Measurements from ENCODE around the gene NR2F6.
"Not testable (repeated sequence)": the region's sequence is repeated elsewhere in the genome, so short reads cannot be mapped to it uniquely, and the experiment has no call there.

Gene NR2F6
- total RNA-seq, result 1.1 reads per million

DNA sequence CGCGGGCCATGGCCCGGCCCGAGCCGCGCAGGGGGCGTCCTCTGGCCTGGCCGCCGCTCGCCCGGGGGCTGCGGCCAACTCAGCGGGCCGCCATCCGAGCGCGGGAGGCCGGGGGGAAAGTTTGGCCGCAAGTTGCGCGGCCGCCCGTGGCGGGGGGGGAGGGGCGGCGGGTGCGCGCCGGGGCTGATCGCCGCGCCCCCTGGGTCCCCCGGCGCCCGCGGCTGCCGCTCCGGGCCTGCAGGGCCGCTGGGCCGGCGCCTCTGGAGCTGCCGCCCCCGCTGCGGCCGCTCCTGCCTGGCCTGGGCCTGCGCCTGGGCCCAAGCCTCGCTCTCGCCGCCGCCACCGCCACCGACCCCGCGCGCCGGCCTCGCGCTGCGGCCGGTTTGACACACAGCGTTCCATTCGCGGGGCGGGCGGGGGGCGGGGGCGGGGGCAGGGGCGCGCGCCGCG is at the start of gene NR2F6:
Gene NR2F6 (minus strand): TSS at position 385 of the 450 bp plus-strand sequence. CDS start 699 bp downstream, outside the sequence.
- no peak for DNase-seq

DNA sequence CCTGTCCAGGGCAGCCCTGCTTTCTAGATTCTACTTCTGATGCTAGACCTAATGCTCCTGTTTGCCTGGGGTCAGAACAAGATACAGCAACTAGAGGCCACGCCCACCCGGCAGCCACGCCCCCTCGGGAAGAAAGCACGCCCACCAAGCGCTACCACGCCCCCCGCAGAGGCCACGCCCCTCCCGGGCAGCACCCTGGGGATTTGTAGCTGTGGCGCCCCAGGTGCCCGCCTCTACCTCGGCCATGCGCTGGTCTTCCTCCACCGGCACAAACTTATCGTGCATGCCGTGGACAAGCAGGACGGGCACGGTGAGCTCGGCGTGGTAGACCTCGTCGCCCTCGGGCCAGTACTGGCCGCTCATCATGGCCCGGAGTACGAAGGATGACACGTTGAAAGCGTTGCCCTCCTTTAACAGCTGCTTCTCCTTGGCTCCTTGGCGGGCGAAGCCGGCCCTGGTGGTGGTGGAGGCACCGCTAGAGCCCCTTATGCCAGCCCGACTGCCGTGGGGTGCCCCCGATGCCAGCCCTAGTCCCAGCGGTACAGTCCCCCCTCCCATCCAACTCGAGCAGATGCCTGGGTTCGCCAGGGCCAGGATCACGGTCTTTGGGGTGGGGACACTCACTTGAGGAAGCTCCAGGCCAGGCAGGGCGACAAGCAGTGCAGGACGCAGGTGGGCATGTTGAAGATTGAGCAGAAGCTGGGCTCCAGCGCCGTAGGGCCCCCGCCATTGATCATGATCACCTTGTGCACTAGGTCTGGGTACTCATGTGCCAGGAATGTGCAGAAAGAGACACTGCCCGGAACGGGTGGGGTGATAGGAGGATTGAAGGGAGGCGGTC is 48.6 kb upstream of the NR2F6 start:
- DNase-seq, result no peak

DNA sequence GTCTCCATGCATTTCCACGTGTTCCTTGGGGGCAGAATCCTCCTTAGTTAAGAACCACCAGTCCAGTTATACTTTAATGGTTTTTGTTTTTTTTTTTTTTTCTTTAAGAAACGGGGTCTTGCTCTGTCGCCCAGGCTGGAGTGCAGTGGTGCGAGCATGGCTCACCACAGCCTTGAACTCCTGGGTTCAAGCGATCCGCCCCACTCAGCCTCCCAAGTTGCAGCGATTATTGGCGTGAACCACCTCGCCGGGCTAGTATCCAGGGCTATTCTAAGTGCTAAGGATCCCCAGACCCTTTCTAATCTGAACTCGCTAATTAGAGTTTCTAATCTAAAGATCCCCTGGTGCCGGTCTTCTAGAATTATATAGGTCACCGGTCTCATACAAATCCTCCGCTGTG is 47.9 kb upstream of the NR2F6 start:
- no peak for DNase-seq

DNA sequence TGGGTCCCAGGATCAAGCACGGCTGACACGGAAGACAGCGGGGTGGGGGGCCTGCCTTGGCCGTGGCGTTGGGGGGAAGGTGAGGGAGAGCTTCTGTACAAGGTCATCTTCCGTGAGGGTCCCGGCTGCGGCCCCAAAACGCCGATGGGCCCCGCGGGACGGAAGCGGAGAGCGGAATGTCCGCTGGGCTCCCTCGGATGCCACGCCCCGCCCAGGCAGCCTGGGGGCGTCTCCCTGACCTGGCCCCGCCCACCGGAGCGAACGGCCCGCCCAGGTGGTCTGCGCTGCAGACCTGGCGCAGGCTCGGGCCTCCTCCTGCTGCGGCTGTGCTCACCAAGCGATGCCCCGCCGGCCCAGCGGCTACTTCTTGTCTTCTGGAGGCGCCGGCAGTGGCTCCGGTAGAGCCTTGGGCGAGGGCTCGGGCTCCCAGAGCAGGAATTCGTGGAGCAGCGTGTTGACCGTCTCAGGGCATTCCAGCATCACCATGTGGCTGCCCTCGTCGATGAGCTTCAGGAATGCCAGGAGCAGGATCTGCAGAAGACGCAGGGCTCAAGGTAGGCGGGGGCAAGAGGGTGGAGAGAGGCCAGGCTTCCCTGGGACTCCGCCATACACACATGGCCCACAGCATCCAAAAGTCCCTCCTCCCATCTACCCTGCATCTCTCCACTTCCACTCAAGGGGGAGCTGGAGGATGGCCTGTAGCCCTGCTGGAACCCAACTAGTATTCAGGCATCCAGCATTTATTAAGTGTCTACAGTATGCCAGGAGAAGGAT is 46.8 kb upstream of the NR2F6 start:
- peak; percentile 72 for DNase-seq

DNA sequence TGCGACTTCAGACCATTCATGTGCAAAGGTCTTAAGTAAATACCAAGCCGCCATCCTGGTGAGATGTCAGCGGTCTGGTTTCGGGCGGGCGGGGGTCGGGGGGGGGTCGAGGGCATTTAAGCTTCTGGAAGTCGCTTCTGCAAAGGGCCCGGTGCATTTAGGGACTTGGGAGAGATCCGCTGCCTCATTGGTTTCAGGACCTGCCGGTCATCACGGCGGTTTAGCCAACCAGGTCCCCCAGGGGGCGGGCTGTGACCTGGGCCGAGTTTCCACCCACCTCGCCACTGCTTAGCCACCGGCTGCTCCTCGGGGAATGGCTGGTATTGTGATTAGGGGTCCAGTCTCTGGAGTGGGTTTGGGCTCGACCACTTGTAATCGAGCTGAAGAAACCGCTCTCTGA is 43.8 kb upstream of the NR2F6 start:
- no peak for DNase-seq

DNA sequence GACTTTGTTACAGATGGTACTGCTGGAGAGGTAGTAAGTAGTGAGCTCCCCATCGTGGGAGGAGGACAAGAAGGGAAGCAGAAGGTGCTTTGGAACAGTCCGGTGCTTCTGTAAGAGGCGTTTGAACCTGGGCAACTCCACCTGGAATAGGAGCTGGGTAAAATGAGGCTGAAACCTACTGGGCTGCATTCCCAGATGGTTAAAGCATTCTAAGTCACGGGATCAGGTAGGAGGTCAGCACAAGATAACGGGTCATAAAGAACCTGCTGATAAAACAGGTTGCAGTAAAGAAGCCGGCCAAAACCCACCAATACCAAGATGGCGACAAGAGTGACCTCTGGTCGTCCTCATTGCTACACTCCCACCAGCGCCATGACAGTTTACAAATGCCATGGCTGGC is 41.0 kb upstream of the NR2F6 start:
- no peak for DNase-seq

DNA sequence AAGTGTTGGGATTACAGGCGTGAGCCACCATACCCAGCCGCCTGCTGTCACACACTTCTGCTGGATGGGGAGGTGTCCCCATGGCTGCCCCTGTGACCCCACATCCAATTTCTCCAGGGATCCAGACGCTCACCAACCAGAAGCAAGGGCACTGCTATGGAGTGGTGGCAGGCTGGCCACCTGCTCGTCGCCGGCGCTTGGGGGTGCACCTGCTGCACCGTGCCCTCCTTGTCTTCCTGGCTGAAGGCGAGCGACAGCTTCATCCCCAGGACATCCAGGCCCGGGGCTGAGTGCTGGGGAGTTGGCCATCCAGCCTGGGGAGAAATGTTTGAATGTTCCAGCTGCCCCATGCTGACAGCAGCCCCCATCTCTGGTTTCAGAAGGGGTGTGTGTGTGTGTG is 40.5 kb upstream of the NR2F6 start:
- DNase-seq, result no peak

DNA sequence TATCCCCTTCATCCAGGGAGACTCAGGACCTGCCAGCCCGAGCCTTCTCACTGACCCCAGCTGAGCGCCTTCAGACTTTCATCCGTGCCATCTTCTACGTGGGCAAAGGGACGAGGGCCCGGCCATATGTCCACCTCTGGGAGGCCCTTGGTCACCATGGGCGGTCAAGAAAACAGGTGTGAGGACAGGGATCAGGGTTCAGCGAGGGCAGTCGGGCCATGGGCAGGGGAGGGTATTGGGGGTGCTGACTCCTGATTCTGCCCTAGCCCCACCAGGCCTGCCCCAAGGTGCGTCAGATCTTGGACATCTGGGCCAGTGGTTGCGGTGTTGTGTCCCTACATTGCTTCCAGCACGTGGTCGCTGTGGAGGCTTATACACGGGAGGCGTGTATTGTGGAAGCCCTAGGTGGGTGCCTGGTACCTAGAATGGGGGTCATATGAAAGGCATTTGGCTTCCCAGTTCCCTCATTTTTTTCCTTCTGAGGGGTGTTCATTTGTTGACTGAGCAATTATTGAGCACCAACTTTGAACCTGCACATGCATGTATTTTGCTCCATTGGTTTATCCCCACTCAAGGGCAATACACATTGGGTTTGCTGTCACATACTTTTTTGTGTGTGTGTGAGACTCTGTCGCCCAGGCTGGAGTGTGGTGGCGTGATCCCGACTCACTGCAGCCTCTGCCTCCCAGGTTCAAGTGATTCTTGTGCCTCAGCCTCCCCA is 39.9 kb upstream of the NR2F6 start:
- no peak for DNase-seq

DNA sequence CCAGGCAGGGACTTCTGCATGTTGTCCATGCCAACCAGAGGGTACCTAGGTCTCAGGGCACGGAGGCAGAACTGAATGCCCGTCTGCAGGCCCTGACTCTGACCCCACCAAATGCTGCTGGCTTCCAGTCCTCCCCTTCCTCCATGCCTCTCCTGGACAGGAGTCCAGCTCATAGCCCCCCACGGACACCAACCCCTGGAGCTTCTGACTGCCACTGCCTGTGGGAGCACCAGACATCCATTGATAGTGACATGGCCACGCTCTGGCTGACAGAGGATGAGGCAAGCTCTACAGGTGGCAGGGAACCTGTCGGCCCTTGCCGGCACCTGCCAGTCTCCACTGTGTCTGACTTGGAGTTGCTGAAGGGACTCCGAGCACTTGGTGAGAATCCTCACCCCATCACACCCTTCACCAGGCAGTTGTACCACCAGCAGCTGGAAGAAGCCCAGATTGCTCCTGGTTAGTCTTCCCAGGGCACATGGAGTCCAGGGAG is 37.8 kb upstream of the NR2F6 start:
- no peak for DNase-seq

DNA sequence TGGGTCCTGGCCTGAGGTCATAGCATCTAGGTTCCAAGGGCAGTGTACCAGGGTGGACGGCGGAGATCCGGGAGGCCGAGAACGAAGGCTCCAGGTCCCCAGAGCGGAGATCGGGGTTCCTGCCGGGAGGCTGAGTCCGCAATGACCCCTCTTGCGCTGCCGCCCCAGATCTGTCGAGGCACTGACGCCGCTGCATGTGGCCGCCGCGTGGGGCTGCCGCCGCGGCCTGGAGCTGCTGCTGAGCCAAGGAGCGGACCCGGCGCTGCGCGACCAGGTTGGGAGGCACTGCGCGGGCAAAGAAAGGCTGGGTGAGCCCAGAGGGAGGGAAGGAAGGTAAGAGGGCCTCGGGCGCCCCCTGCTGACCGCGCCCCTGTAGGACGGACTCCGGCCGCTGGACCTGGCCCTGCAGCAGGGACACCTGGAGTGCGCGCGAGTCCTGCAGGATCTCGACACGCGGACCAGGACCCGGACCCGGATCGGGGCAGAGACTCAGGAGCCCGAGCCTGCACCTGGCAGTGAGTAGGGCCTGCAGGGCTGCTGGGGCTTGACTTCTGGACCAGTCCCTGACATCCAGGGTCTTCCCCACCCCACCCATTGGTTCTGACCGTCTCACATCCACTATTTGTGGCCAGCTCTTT is 36.9 kb upstream of the NR2F6 start:
- peak; percentile 69 for DNase-seq

DNA sequence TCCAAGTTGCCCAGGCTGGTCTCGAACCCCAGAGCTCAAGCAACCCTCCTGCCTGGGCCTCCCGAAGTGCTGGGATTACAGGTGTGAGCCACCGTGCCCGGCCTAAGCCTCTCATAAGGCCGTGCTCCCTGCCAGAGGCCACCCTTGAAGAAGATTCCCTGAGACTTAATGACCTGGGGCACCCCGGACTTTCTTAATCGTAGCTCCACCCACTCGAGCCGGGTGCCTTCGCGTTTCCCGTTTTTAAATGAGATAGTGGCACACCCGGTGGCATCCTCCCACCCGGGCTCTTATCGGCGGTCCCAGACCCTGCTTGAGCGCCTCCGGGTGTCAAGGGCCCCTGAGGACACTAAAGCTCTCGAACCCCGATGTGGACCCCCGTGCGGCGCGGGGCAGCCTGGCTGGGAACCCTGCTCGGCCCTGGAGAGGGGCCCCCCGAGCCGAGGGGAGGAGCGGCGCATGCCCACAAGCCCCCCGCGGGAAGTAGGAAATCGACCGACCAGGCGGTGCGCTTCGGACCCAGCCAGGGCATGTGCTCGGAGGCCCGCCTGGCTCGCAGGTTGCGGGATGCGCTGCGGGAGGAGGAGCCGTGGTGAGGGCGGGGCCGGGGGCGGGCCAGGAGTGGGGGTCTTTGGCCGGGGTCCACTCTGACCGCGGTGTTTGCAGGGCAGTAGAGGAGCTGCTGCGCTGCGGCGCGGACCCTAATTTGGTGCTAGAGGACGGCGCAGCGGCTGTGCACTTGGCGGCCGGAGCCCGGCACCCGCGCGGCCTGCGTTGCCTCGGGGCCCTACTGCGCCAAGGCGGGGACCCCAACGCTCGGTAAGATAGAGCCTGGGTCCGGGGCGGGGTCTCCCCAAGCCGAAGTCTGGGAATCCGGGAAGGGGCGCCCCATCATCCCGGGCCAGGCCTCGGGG is 35.9 kb upstream of the NR2F6 start, which contains the start of gene ANKLE1:
Gene ANKLE1 (plus strand): TSS at position 511 of the 914 bp plus-strand sequence. CDS start 20 bp downstream, at position 531.
- no peak for DNase-seq

DNA sequence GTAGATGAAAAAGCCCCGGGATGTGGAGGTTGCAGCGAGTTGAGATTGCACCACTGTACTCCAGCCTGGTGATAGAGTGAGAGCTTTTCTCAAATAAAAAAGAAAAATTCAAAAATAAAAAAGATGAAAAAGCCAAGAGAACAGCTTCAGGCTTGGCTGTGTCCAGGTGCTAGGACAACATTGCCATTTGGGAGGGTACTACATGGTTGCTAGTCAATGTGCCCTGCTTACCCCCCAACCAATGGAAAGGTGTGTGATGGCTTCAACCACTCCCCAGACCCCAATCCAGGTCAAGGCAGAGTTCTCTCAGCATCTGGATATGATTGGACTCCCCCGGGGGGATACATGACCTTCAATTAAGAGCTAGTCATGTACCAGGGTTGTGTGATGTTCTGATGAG is 33.7 kb upstream of the NR2F6 start:
- no peak for DNase-seq

DNA sequence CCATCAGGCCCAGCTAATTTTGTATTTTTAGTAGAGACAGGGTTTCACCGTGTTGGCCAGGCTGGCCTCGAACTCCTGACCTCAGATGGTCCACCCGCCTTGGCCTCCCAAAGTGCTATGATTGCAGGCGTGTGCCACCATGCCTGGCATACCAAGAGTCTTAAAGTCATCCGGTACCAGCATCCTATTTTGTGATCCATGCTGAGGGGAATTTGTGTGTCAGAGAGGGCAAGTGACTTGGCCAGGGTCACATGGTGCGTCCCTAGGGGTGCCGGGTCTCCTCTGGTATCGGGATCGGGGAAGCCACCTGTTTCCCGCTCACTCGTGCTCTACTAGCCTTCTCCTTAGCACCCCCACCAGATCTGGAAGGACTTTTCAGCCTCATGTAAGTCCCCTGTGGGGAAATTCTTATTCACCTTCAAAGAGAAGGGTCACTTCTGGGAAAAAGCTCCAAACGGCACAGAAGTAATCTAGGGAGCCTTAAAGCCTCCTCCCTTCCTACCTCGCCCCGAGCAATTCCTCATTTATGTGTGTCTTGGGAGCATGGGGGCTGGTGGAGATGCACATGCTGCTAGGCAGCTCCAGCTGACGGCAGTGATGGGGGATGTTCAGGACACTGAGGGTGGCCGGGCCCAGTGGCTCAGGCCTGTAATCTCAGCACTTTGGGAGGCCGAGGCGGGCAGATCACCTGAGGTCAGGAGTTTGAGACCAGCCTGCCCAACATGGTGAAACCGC is 29.9 kb upstream of the NR2F6 start:
- DNase-seq, result no peak

DNA sequence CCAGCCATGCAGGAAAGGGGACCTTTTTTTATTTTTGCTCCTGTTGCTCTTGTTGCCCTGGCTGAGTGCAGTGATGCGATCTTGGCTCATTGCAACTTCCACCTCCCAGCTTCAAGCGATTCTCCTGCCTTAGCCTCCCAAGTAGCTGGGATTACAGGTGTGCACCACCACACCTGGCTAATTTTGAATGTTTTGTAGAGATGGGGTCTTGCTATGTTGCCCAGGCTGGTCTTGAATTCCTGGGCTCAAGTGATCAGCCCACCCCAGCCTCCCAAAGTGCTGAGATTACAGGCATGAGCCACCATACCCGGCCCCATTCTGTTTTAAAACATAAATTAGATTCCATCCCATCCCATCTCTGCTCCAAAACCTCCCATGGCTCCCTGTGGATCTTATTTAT is 29.2 kb upstream of the NR2F6 start:
- not testable (repeated sequence) for DNase-seq

DNA sequence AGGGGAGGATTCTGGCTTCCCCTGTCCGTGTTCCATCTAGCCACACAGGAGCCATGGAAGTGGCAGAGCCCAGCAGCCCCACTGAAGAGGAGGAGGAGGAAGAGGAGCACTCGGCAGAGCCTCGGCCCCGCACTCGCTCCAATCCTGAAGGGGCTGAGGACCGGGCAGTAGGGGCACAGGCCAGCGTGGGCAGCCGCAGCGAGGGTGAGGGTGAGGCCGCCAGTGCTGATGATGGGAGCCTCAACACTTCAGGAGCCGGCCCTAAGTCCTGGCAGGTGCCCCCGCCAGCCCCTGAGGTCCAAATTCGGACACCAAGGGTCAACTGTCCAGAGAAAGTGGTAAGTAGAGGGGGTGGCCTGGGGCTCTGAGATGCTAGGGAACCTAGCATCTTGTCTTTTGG is 23.0 kb upstream of the NR2F6 start:
- no peak for DNase-seq

DNA sequence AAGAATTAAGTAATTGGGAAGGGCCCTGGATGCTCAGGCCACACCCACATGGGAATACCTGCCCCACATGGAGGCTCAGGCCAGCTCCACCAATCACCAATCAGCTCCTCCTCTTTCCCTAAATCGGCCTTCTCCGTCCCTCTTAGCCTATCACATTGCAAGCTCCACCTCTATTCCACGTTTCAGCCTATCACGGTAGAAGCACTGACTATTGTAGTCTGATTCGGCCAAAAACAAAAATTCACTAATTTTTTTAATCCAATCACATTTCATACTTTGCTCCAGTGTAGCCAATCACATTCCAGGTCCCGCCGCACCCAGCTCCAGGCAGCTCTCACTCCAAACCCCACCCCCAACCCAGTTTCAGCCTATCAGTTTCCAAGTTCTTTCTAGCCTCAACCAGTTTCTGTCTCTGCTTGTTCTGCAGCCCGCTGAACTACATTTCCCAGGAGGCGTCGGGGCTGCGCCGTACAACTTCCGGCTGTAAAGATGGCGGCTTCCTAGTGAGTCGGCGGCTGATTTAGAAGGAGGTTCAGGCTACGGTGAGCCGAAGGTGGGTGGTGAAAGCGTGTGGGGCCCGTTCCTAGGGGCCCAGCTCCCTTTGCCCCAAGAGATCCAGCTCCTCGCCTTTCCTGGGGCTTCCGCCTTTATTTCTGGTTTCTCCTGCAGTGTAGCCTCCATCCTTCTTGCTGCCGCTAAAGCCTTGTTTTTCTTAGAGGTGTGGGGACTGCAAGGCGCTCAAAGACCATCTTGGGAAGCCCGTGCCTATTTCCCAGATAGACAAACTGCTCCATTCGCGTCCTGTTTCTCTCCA is 21.5 kb upstream of the NR2F6 start, which contains the start of gene BABAM1:
Gene BABAM1 (plus strand): TSS at position 469 of the 814 bp plus-strand sequence. CDS start 1,364 bp downstream, outside the sequence.
- DNase-seq, result peak; percentile 91

DNA sequence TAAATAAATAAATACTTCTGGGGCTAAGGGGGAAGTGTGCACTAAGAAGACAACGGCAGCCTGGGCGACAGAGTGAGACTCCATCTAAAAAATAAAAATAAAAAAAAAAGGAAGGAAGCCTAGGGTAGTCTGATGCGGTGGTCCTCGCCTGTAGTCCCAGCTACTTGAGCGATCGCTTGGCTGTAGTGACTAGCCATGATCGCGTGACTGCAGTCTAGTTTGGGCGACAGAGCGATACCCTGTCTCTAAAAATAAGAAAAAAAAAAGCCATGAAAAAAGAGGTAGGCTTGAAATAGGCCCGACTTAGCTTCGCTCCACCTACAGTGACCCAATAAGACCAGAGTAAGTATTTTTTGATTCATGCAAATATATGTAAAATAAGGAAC is 20.9 kb upstream of the NR2F6 start:
- no peak for DNase-seq

DNA sequence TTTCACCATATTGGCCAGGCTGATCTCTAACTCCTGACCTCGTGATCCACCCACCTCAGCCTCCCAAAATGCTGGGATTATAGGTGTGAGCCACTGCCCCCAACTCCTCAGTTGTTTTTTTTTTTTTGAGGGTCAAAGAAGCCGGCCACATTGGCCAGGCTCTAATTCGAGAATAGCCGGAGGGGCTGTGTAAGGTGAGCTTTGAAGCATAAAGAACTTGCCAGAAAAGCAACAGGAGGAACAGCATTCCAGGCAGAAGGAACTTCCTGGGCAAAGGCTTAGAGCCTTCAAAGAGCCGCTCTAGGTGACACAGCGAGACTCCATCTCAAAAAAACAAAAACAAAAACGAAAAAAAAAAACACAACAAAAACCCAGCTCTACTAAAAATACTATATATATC is 20.3 kb upstream of the NR2F6 start:
- no peak for DNase-seq

DNA sequence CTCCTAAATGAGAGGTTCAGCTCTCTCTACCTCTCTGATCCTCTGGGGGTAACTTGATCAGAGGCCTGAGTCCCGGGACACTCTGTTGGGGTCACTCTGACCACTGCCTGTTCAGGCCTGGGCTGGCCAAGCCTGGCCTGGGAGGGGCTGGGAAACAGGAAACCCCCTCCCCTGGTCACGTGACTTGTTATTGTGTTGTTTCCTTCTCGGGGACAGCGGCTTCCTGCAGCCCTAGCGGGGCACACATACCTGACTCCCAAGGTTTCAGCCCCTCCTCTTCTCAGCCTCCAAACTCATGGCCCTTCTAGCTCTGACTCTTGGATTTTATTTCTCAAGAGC is 18.9 kb upstream of the NR2F6 start, which contains the start of gene USHBP1:
Gene USHBP1 (minus strand): TSS at position 105 of the 339 bp plus-strand sequence. CDS start 446 bp downstream, outside the sequence.
- DNase-seq, result no peak
